Kasumi-1 (cell line): Measurements from ENCODE around the gene ETV6.

ENCODE experiments used
- DNase-seq, 2 experiments: peaks; one replicate each; lab custom pipeline; 2025; lab: John Stamatoyannopoulos, UW

Gene ETV6

GRCh38 chr12:11776316-11776715, 126.8 kb downstream of the ETV6 start:
- no peak for DNase-seq

GRCh38 chr12:11777451-11777850, 128.0 kb downstream of the ETV6 start:
- DNase-seq, result no peak

DNA sequence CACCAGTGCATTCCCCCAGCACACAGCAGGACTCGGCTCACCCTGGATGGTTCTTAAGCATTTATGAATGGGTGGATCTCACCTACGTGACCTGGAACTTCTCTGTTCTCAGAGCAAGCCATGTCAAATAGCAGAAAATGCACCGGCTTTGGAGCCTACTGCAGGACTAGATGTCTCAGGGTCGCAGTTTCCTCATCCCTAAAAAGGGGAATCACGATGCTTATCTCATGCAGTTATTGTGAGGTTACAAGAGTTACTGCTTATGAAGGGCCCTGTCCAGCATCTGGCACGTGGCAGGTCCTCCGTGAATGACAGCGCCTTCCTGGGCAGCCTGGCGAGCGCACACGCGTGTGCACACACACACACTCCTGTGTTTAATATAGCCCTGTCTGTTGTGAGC, 128.5 kb downstream of the ETV6 start:
- DNase-seq, result no peak

- no peak for DNase-seq
Measured at GRCh38 chr12:11778713-11779685, 129.5 kb downstream of the ETV6 start.

- DNase-seq, result no peak
Measured at GRCh38 chr12:11780521-11781101, 131.1 kb downstream of the ETV6 start.

GRCh38 chr12:11782914-11783420, 133.5 kb downstream of the ETV6 start:
- DNase-seq, result no peak

GRCh38 chr12:11785712-11786111, 136.2 kb downstream of the ETV6 start:
- DNase-seq, result no peak

- DNase-seq, result no peak
Measured at GRCh38 chr12:11786638-11787365, 137.3 kb downstream of the ETV6 start.

DNA sequence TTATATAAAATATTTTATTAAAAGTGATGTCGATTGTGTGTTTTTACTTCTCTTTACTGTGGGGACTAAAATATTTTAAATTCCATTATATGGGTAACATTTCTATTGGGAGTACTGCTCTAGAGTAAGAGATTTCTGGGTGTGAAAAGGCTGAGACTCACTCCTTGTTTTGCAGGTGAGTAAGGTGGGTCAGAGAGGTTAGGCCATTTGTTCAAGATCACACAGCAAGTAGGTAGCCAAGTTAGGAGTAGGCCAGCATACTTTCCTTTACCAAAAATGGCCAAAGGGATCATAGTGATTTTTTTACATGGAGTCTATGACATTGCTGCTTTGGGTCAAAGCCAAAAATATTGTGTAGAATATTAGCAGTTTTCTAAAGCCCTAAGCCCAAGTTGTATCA, 138.0 kb downstream of the ETV6 start:
- DNase-seq, result no peak

DNA sequence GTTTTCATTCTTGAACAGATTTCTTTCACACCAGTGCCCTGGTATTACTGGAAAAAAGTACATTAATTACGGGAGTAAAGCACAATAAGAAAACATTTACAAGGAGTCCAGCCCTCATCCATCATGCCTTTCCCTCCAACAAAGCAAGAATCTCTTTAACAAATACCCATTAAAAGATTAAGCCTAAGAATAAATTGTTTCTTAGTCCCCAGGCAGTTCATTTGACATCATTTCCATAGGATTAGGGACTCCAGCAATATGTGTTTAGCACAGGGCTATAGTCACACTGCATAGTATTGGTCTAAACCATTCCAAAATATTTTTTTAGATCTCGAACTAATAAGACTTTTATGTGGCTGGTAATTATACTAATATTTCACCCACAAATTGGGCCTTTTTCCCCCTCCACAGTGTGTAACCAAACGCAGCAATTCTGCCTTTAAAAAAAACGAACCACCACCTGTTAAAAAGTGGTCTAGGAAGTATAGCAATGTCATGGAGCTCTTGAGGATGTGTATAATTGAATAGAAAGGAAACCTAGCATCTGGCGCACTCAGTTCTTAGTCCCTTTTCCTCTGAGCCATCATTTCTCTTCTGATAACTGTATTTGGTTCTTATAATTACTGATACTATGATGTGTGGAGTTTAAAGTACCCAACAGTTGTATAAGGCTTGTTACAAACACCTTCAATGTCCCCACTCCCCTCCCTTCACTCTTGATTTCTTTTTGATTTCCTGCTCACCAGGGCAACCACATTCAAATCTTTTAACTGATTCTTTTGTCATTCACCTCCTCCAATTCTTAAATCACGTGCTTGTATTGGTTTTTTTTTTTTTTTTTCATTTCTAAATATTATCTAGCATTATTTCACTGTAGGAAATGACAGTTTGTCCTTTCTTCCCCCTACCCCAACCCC, 138.7 kb downstream of the ETV6 start:
- no peak for DNase-seq

GRCh38 chr12:11793921-11794710, 144.6 kb downstream of the ETV6 start:
- peak in 1 of 2 experiments; percentile 3 for DNase-seq

DNA sequence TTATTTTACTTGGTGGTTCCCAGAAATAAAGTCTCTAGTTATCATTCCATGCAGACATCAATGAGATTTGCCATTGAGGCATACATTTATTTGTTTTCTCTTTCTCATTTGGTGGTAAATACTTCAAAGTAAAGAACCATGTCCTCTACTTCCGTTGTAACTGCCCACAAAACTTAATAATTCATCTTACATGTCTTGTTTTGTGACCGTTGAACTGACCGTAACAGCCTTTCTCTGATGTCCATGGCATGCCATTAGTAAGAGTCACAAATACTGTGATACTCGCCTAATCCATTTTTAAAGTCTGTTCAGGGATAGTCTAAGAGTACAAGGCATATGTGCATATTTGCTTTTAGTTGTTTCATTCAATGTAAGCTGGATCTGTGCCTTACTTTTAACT, 145.3 kb downstream of the ETV6 start:
- DNase-seq, result no peak

- DNase-seq, result no peak
Measured at GRCh38 chr12:11795192-11795912, 145.9 kb downstream of the ETV6 start.

DNA sequence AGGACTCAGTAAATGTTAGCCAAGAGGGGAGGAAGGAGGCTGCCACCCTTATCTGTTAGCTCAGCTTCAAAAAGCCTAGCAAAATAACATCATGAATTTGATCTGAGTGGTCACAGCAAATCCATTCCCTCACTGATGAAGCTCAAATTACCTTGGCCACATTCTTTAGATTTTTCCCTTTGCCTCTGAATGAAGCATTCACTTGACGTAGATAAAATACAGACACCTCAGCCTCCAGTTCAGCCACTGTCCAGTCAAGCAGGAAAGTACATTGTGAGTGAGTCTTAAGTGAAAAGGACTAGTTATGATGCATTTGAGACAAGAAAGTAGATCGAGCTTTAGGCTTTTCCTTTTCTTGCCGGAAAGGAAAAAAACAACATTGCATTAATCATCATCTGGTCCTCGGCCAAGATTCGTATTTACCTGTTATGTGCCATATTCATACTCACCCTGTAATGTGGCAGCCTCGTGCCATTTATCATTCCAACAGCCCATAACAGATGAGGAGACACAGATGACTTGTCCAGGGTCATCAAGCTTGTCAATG, 146.5 kb downstream of the ETV6 start:
- DNase-seq, result no peak

DNA sequence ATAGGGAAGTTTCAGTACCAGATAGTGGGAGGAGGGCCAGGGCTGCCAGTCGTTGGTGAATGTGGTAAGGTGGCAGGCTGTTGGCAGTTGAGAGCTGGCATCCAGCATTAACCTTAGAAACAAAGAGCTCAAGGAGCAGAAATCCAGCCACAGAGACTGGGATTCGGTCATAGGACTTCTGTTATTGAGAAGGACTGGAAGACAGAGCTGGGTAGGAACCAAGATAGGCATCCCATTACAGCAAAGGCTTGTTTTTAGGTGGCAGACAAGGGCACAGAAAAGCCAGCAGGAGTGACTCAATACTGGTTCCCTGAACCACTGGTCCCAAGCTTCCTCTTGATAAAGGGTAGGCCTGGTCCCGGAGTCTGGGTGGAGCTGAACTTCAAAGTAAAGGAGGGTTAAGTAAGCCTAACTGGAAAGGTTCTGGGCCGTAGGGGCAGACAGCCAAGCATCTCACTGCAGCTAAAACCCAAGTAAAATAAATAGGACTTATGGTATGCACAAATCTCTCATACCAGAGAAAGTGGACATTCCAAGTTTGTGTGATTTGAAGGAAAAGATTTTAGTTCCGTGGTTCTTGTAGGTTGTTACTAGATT, 147.9 kb downstream of the ETV6 start:
- peak; percentile 54 to 59 for DNase-seq

DNA sequence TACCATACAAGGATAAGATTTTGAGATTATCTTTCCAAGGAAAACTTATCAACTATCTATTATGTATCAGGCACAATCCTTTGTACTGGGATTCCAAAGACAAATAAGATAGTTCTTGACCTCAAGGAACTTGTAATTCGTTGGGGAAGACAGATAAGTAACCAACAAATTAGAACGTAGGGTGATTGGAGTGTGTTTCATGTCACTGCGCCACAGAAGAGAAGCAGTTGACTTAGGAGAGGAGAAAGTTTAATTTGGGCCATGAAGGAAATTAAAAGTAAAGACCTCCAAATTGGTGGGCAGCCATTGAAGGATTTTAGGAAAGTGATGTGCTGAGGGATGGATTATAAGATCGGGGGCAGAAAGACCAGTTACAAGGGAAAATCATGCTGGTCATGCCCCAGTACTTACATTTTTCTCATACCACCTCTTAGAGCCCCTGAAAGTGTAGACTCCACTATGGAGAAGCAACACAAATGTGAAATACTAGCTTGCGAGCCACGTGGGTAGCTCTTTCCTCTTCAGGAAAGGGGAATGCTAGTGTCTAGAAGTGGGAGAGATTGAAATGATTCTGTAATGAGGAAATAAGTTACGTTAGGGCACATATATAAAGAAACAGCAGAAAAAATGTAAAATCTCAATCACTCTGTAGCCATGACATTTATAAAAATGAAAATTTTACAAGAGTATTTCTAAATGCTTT, 148.7 kb downstream of the ETV6 start:
- no peak for DNase-seq

- peak; percentile 84 to 91 for DNase-seq
Measured at GRCh38 chr12:11798856-11799501, 149.5 kb downstream of the ETV6 start.

DNA sequence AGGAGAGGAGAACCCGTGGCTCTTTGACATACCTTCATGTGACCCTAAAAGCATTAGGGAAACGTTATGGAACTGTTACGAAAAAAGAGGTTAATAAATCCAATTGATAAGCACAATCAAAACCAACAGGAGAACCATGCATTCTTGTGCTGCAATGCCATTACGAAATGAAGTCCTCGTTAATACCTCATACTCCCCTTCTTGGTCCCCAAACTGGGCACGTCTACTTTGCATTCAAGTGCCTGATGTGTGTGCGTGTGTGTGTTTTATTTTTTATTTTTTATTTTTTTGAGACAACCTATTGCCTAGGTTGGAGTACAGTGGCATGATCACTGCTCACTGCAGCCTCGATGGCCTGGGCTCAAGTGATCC, 150.0 kb downstream of the ETV6 start:
- no peak for DNase-seq
